K562 (cell line): ENCODE data around the gene IMPDH2.

Source experiments
- BRF1 ChIP-seq: IDR thresholded peaks from 3 replicates; pipeline ENCODE4 v1.6.1; 2011; ENCODE audit warnings: borderline replicate concordance, mild to moderate bottlenecking; ENCODE audit not compliant: insufficient read length; ENCODE audit errors: extremely low read depth
- CHD2 ChIP-seq: IDR thresholded peaks from 2 replicates; pipeline ENCODE4 v1.6.1; 2011; ENCODE audit warnings: low read depth, low read length
- KDM5B ChIP-seq: fragments of 200-600 bp; sonication (generic); IDR thresholded peaks from 2 replicates; pipeline ENCODE4 v1.6.1; 2012; ENCODE audit warnings: low read depth, mild to moderate bottlenecking, moderate library complexity, low read length, control low read depth, inconsistent platforms; ENCODE audit not compliant: insufficient replicate concordance
- L3MBTL2 ChIP-seq: fragments of 450-650 bp; IDR thresholded peaks from 2 replicates; pipeline ENCODE4 v1.6.1; 2016; ENCODE audit warnings: mild to moderate bottlenecking, moderate library complexity
- NCOR1 ChIP-seq: fragments of 450-650 bp; IDR thresholded peaks from 2 replicates; pipeline ENCODE4 v1.6.1; 2016; ENCODE audit warnings: mild to moderate bottlenecking, moderate library complexity
- NR4A1 ChIP-seq, 2 experiments: fragments of 250-450 bp in 1 of 2; fragments of 450-650 bp in 1 of 2; sonication (Bioruptor Pico) in 1 of 2; IDR thresholded peaks; 2 replicates each; pipeline versions ENCODE4 v1.4.0 to v1.6.1; 2016 to 2020; ENCODE audit warnings: mild to moderate bottlenecking in 2 of 2, missing compliant biosample characterization in 1 of 2, missing genetic modification characterization in 1 of 2, moderate library complexity in 1 of 2
- RFX5 ChIP-seq: IDR thresholded peaks from 2 replicates; pipeline ENCODE4 v1.6.1; 2011; ENCODE audit warnings: low read depth, mild to moderate bottlenecking, improper control_type of control experiment, low read length
- TCF7 ChIP-seq: sonication (generic); IDR thresholded peaks from 2 replicates; pipeline ENCODE4 v1.6.1; 2016; ENCODE audit warnings: antibody characterized with exemption, borderline replicate concordance
- TRIM28 ChIP-seq: fragments of 450-650 bp; IDR thresholded peaks from 2 replicates; pipeline ENCODE4 v1.6.1; 2017
- ZFP30 ChIP-seq: fragments of 250-450 bp; sonication (Bioruptor Pico); IDR thresholded peaks from 2 replicates; pipeline ENCODE4 v1.8.0; 2022; ENCODE audit warnings: moderate library complexity, mild to moderate bottlenecking, inconsistent platforms, borderline replicate concordance
- ZFP36 ChIP-seq: fragments of 150-350 bp; IDR thresholded peaks from 2 replicates; pipeline ENCODE4 v1.6.1; 2018; ENCODE audit warnings: low read length, low read depth; ENCODE audit not compliant: partially characterized antibody
- TF ChIP-seq, protein P1 (sequence below), 2 experiments: fragments of 450-650 bp in 1 of 2; sonication (generic) in 1 of 2; formaldehyde crosslinking in 1 of 2; IDR thresholded peaks in 1 of 2; conservative IDR thresholded peaks in 1 of 2; 2 replicates each; pipeline versions ENCODE4 v1.6.1 to v1.8.1; 2016 to 2023; ENCODE audit warnings: mild to moderate bottlenecking in 2 of 2, moderate library complexity in 2 of 2, inconsistent platforms in 1 of 2, missing genetic modification reagents in 1 of 2
- TF ChIP-seq, protein P2 (sequence below), 3 experiments: IDR thresholded peaks in 2 of 3; conservative IDR thresholded peaks in 1 of 3; 2 replicates each; pipeline ENCODE4 v1.5.1; 2011 to 2012; ENCODE audit warnings: low read length in 3 of 3, mild to moderate bottlenecking in 3 of 3, control low read depth in 2 of 3, improper control_type of control experiment in 1 of 3, inconsistent platforms in 1 of 3, low read depth in 1 of 3, mixed read lengths in 1 of 3, moderate library complexity in 1 of 3; ENCODE audit not compliant: insufficient read depth in 2 of 3
- TF ChIP-seq, protein P3 (sequence below), 2 experiments: fragments of 450-650 bp; formaldehyde crosslinking in 1 of 2; IDR thresholded peaks; 2 replicates each; pipeline versions ENCODE4 v1.4.0 to v1.6.1; 2014 to 2020; ENCODE audit warnings: mild to moderate bottlenecking in 2 of 2, borderline replicate concordance in 1 of 2, low read depth in 1 of 2

DNA sequence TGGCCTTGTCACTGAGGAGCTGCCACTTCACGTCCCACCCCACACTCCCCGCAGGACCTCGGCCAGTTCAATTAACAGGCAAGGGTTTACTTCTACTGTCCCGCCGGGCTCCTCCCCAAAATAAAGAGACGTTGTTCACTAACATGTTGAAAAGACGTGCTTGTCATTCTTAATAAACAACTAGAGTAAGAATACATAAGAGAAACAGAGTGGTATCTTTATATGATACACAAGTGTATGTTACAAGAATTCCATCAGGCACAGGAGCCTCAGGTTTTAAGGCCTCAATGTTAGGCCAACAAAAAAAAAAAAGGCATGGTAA, 326 bp upstream of the IMPDH2 start:
- TF ChIP-seq BRF1 (no peak), L3MBTL2 (no peak), CHD2 (no peak), ZFP30 (CRISPR knock-in tag) (no peak), NCOR1 (no peak), ZFP36 (no peak), KDM5B (no peak), TRIM28 (no peak), TCF7 (no peak), NR4A1 (CRISPR knock-in tag; IDR thresholded peaks at IDR 0.05) (no peak), NR4A1 (tag; IDR thresholded peaks at IDR 0.05) (no peak), RFX5 (no peak)
- TF ChIP-seq, protein P1, sequence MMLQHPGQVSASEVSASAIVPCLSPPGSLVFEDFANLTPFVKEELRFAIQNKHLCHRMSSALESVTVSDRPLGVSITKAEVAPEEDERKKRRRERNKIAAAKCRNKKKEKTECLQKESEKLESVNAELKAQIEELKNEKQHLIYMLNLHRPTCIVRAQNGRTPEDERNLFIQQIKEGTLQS (IDR thresholded peaks at IDR 0.05): no peak
- TF ChIP-seq, protein P1 (CRISPR knock-in tag; conservative IDR thresholded peaks at IDR 0.05): 0 out of 2 replicates have a peak, but pooled peaks have one; percentile 2
- TF ChIP-seq, protein P2, sequence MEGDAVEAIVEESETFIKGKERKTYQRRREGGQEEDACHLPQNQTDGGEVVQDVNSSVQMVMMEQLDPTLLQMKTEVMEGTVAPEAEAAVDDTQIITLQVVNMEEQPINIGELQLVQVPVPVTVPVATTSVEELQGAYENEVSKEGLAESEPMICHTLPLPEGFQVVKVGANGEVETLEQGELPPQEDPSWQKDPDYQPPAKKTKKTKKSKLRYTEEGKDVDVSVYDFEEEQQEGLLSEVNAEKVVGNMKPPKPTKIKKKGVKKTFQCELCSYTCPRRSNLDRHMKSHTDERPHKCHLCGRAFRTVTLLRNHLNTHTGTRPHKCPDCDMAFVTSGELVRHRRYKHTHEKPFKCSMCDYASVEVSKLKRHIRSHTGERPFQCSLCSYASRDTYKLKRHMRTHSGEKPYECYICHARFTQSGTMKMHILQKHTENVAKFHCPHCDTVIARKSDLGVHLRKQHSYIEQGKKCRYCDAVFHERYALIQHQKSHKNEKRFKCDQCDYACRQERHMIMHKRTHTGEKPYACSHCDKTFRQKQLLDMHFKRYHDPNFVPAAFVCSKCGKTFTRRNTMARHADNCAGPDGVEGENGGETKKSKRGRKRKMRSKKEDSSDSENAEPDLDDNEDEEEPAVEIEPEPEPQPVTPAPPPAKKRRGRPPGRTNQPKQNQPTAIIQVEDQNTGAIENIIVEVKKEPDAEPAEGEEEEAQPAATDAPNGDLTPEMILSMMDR (IDR thresholded peaks at IDR 0.05 in 2 of 3, conservative IDR thresholded peaks at IDR 0.05 in 1 of 3; ENCODE audit: insufficient read depth in 2 of 3, low read depth in 1 of 3, low read length in 3 of 3): no peak
- TF ChIP-seq, protein P3, sequence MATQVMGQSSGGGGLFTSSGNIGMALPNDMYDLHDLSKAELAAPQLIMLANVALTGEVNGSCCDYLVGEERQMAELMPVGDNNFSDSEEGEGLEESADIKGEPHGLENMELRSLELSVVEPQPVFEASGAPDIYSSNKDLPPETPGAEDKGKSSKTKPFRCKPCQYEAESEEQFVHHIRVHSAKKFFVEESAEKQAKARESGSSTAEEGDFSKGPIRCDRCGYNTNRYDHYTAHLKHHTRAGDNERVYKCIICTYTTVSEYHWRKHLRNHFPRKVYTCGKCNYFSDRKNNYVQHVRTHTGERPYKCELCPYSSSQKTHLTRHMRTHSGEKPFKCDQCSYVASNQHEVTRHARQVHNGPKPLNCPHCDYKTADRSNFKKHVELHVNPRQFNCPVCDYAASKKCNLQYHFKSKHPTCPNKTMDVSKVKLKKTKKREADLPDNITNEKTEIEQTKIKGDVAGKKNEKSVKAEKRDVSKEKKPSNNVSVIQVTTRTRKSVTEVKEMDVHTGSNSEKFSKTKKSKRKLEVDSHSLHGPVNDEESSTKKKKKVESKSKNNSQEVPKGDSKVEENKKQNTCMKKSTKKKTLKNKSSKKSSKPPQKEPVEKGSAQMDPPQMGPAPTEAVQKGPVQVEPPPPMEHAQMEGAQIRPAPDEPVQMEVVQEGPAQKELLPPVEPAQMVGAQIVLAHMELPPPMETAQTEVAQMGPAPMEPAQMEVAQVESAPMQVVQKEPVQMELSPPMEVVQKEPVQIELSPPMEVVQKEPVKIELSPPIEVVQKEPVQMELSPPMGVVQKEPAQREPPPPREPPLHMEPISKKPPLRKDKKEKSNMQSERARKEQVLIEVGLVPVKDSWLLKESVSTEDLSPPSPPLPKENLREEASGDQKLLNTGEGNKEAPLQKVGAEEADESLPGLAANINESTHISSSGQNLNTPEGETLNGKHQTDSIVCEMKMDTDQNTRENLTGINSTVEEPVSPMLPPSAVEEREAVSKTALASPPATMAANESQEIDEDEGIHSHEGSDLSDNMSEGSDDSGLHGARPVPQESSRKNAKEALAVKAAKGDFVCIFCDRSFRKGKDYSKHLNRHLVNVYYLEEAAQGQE (IDR thresholded peaks at IDR 0.05; ENCODE audit: borderline replicate concordance): no peak
- TF ChIP-seq, protein P3 (CRISPR knock-in tag; IDR thresholded peaks at IDR 0.05; ENCODE audit: low read depth): no peak
